ENCODE results near the gene SIDT2. TPM values are rescaled to one million over a fixed set of nuclear protein-coding genes. Genes with fewer than 3 reads are reported as not detected.

SIDT2 gene
- total RNA-seq, result 38.2 and 53.3 TPM in 2 replicates

DNA sequence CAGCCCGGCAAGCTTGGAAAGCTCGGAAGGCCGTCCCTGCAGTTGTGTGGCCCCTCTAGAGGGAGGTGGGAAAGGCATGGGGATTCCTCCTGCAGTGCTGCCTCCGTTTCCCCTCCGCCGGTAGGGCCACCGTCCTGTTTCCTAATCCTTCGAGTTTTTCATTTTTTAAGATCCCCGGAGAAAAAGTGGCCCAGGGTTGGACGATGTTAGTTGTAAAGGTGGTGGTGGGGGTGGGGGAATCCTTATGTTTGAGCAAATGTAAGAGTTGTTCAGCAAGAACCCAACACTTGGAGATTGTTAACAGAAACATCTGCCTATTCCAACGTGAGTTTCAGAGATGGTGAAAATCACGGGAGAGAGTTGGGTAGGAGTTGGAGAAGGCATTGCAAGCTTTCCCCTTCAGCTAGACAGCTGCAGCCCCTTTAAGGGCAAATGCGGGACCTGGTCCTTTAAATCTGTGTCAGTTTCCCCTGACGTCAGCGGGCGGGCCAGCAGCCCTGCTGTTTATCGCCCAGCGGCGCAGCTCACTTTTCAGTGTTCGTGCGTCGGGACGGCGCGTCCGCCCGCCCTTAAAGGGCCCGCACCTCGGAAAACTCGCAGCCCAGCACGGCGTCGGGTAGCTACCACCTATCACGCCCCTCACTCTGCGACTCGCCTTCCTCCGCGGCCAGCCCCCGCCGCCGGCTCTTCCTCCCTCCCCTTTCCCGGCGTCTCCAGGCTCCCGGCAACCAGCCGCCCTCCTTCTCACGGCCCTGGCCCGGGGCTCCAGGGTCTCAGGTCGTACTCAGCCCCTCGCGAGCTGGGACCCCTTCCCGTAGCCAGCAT, at the start of gene SIDT2:
TSS of gene SIDT2 (plus strand) at position 534 of the 825 bp plus-strand sequence. CDS start 521 bp downstream, outside the sequence.

DNA sequence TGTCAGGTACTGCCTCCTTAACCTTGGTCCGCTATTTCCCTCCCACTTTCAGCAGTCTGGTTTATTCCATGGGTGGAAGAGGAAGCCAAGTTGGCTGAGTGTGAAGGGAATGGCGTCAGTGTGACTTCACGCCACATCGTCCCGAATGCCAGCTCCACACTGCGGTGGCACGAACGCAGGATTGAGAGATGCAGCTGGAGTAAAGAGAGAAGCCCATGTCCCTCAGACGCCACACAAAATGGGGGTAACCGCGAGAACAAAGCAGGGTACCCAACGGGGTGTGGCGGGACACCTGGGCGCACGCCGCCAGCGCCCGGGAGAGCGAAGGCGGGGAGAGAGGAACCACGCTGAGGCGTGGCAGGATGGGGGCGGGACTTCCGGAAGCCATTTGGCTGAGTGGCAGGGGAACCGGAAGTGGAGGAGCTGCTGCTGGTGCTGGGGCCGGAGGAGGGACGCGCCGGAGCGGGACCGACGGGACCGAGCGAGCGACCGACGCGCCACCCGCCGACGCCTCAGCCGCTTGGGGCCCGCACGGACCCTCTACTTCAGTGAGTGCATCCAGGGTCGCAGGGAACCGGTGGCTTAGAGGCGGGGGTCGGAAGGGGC, 34.6 kb upstream of the SIDT2 start, which contains the start of gene PAFAH1B2:
TSS of gene PAFAH1B2 (plus strand) at position 417 of the 606 bp plus-strand sequence. CDS start 8,161 bp downstream, outside the sequence.

DNA sequence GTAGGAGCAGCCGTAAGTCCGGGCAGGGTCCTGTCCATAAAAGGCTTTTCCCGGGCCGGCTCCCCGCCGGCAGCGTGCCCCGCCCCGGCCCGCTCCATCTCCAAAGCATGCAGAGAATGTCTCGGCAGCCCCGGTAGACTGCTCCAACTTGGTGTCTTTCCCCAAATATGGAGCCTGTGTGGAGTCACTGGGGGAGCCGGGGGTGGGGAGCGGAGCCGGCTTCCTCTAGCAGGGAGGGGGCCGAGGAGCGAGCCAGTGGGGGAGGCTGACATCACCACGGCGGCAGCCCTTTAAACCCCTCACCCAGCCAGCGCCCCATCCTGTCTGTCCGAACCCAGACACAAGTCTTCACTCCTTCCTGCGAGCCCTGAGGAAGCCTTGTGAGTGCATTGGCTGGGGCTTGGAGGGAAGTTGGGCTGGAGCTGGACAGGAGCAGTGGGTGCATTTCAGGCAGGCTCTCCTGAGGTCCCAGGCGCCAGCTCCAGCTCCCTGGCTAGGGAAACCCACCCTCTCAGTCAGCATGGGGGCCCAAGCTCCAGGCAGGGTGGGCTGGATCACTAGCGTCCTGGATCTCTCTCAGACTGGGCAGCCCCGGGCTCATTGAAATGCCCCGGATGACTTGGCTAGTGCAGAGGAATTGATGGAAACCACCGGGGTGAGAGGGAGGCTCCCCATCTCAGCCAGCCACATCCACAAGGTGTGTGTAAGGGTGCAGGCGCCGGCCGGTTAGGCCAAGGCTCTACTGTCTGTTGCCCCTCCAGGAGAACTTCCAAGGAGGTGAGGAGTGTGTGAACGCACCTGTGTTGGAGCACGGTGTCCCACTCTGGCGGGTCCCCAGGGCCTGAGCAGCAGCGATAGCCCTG, 20.7 kb downstream of the SIDT2 start, which contains the start of gene TAGLN:
TSS of gene TAGLN (plus strand) at position 318 of the 863 bp plus-strand sequence. CDS start 3,644 bp downstream, outside the sequence.

DNA sequence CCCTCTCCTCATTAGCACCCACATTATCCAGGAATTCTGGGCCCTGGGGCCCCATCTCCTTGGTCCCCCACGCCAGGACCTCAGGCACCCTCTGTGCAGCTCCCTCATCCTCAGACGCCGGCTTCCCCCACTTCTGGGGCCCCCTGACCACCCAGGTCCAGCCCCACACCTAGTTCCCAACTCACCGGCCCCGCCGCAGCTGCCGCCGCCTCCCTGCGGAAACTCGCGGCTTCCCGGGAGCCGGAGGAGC, 53.2 kb downstream of the SIDT2 start, which contains the start of gene PCSK7:
TSS of gene PCSK7 (minus strand) at position 232 of the 250 bp plus-strand sequence. CDS start 2,229 bp downstream, outside the sequence.

DNA sequence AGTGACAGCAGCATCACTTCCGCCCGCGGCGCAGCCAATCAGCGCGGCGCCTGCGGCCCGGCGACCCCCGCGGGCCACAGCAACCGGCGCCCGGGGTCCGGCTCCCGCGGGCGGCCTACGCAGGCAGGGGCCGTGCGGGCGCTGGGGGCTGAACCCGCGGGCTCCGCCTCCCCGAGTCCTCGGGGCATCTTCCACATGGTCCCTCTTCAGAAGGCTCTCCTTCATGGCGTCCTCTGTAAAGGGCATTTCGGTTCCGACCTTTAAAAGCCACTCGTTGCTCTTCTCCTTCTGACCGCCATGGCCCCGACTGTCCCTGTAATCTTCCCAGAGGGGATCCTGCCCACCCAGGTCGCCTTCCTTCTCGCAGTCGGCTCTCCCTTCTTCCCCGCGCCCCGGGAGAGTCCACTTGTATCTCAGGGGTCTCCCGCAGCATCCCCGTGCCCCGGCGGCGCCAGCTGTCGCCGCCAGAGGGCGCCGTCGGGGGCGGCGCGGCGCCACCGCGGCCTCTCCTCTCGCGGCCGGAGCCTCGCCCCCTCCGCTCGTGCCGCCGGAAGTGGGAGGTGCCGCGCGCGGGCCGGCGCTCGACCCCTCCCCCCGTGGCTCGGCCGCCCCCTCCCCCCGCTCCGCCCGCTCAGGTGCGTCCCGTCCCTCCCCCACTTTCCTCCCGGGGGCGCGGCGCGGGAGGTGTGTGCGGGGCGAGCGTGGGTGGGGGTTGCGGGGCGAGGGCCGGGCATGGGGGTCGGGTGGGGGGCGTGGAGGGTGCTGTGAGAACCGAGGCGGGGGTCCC, 53.7 kb downstream of the SIDT2 start, which contains the start of gene RNF214:
TSS of gene RNF214 (plus strand) at position 580 of the 787 bp plus-strand sequence. CDS start 1,602 bp downstream, outside the sequence.

Other genes with a start within 250 kb of the SIDT2 start
- gene SIK3, start 80.3 kb upstream of the SIDT2 start, total RNA-seq, result 16.7 and 19.1 TPM in 2 replicates
- 73.1 and 83.8 TPM in 2 replicates for gene PAFAH1B2, start 34.5 kb upstream of the SIDT2 start, total RNA-seq
- gene TAGLN, start 20.6 kb downstream of the SIDT2 start, total RNA-seq, result 1,967 and 3,420 TPM in 2 replicates
- gene PCSK7, start 53.3 kb downstream of the SIDT2 start, total RNA-seq, result 47.5 and 56.1 TPM in 2 replicates
- gene RNF214, start 53.9 kb downstream of the SIDT2 start, total RNA-seq, result 7.2 and 11.7 TPM in 2 replicates
- gene BACE1-AS, start 112.6 kb downstream of the SIDT2 start, total RNA-seq, result 2.8 and 4.2 TPM in 2 replicates
- 32.9 and 33.9 TPM in 2 replicates for gene BACE1, start 137.5 kb downstream of the SIDT2 start, total RNA-seq
- 22.7 and 29.1 TPM in 2 replicates for gene CEP164, start 149.1 kb downstream of the SIDT2 start, total RNA-seq

Measured in cardiac atrium fibroblast (primary cell).